GM12878 (cell line): Measurements from ENCODE around the gene TRMT1. TPM values are rescaled to one million over a fixed set of nuclear protein-coding genes. Genes with fewer than 3 reads are reported as not detected.

Source experiments
- BACH1 ChIP-seq: fragments of 450-650 bp; IDR thresholded peaks from 2 replicates; pipeline ENCODE4 v1.6.1; 2017; ENCODE audit warnings: mild to moderate bottlenecking, borderline replicate concordance
- CHD2 ChIP-seq: IDR thresholded peaks from 2 replicates; pipeline ENCODE4 v1.6.1; 2011; ENCODE audit warnings: low read depth, low read length, improper control_type of control experiment, borderline replicate concordance
- CREB1 ChIP-seq: IDR thresholded peaks from 2 replicates; pipeline ENCODE4 v1.6.1; 2012; ENCODE audit warnings: low read depth, mild to moderate bottlenecking, inconsistent platforms
- EED ChIP-seq: sonication (generic); IDR thresholded peaks from 2 replicates; pipeline ENCODE4 v1.6.1; 2016; ENCODE audit warnings: antibody characterized with exemption, low read depth
- FOXK2 ChIP-seq: fragments of 450-650 bp; IDR thresholded peaks from 2 replicates; pipeline ENCODE4 v1.6.1; 2017; ENCODE audit warnings: mild to moderate bottlenecking, moderate library complexity
- KDM1A ChIP-seq: fragments of 200-600 bp; sonication (generic); IDR thresholded peaks from 2 replicates; pipeline ENCODE4 v1.6.1; 2016; ENCODE audit warnings: borderline replicate concordance
- KLF5 ChIP-seq: fragments of 450-650 bp; IDR thresholded peaks from 2 replicates; pipeline ENCODE4 v1.6.1; 2014; ENCODE audit warnings: mild to moderate bottlenecking; ENCODE audit not compliant: partially characterized antibody
- MTA2 ChIP-seq: fragments of 450-650 bp; IDR thresholded peaks from 2 replicates; pipeline ENCODE4 v1.6.1; 2016; ENCODE audit warnings: low read depth, mild to moderate bottlenecking, moderate library complexity
- NFXL1 ChIP-seq: fragments of 450-650 bp; IDR thresholded peaks from 2 replicates; pipeline ENCODE4 v1.6.1; 2017; ENCODE audit warnings: antibody characterized with exemption, mild to moderate bottlenecking, borderline replicate concordance
- PAX5 ChIP-seq: IDR thresholded peaks from 2 replicates; pipeline ENCODE4 v1.6.1; 2011; ENCODE audit warnings: low read depth, low read length, borderline replicate concordance
- RCOR1 ChIP-seq: conservative IDR thresholded peaks from 2 replicates; pipeline ENCODE4 v1.6.1; 2012; ENCODE audit warnings: low read depth, low read length, improper control_type of control experiment
- RFX5 ChIP-seq: IDR thresholded peaks from 2 replicates; pipeline ENCODE4 v1.6.1; 2011; ENCODE audit warnings: low read depth, low read length, improper control_type of control experiment
- RUNX3 ChIP-seq: IDR thresholded peaks from 2 replicates; pipeline ENCODE4 v1.6.1; 2012; ENCODE audit warnings: low read length, inconsistent platforms
- SIN3A ChIP-seq: IDR thresholded peaks from 2 replicates; pipeline ENCODE4 v1.6.1; 2012; ENCODE audit warnings: low read depth, low read length, improper control_type of control experiment
- SMC3 ChIP-seq: IDR thresholded peaks from 2 replicates; pipeline ENCODE4 v1.6.1; 2011; ENCODE audit warnings: low read length, improper control_type of control experiment, borderline replicate concordance
- SUZ12 ChIP-seq: fragments of 200-600 bp; sonication (generic); IDR thresholded peaks from one replicate; pipeline ENCODE4 v1.6.1; 2018; ENCODE audit warnings: antibody characterized with exemption, mild to moderate bottlenecking; ENCODE audit not compliant: unreplicated experiment
- WRNIP1 ChIP-seq: IDR thresholded peaks from 2 replicates; pipeline ENCODE4 v1.6.1; 2011; ENCODE audit warnings: low read depth, low read length, improper control_type of control experiment, borderline replicate concordance
- ZNF274 ChIP-seq: IDR thresholded peaks from one replicate; pipeline ENCODE4 v1.8.0; 2011; ENCODE audit not compliant: insufficient read length, insufficient read depth
- ZNF622 ChIP-seq: fragments of 450-650 bp; IDR thresholded peaks from 2 replicates; pipeline ENCODE4 v1.6.1; 2017; ENCODE audit warnings: mild to moderate bottlenecking, inconsistent platforms
- polyA plus RNA-seq, 11 experiments: library from polyadenylated mRNA; depleted of rRNA in 4 of 11; unstranded in 6 of 11; stranded (reverse) in 5 of 11; fragments of >200 nt; fragmentation: Nextera tagmentation in 4 of 11; fragmentation: Illumina TruSeq in 1 of 11; extraction: Ambion mirVana in 4 of 11; extraction: Trizol in 1 of 11; gene quantifications; 1 replicate in 1 of 11; 2 replicates in 10 of 11; pipeline versions ENCODE4 v1.2.1 to v1.2.3, GENCODE V29; 2011 to 2016; ENCODE audit warnings: inconsistent platforms in 2 of 11, missing spikeins in 2 of 11, low read depth in 1 of 11
- total RNA-seq, 4 experiments: library from RNA; depleted of rRNA in 3 of 4; stranded (reverse); fragments of >200 nt in 3 of 4; fragmentation: Illumina TruSeq in 1 of 4; extraction: Trizol in 1 of 4; gene quantifications; 2 replicates each; pipeline versions ENCODE4 v1.2.1 to v1.2.3, GENCODE V29; 2013 to 2021
- TF ChIP-seq, protein P1 (sequence below): fragments of 450-650 bp; IDR thresholded peaks from 2 replicates; pipeline ENCODE4 v1.6.1; 2017; ENCODE audit warnings: mild to moderate bottlenecking, low read depth, inconsistent platforms; ENCODE audit not compliant: poor library complexity, severe bottlenecking
- TF ChIP-seq, protein P2 (sequence below): IDR thresholded peaks from 2 replicates; pipeline ENCODE4 v1.6.1; 2012; ENCODE audit warnings: low read length, inconsistent platforms
- TF ChIP-seq, protein P3 (sequence below): fragments of 450-650 bp; IDR thresholded peaks from 2 replicates; pipeline ENCODE4 v1.6.1; 2016; ENCODE audit warnings: mild to moderate bottlenecking
- TF ChIP-seq, protein P4 (sequence below): IDR thresholded peaks from 2 replicates; pipeline ENCODE4 v1.6.1; 2012; ENCODE audit warnings: mild to moderate bottlenecking, low read depth, low read length

TRMT1 gene
- total and polyA plus RNA-seq, 10 of the 15 experiments (the other 5 are each of a cell fraction or from before 2014, with no cell fraction given), result 3.4 to 68.8 (median 34.8) TPM

DNA sequence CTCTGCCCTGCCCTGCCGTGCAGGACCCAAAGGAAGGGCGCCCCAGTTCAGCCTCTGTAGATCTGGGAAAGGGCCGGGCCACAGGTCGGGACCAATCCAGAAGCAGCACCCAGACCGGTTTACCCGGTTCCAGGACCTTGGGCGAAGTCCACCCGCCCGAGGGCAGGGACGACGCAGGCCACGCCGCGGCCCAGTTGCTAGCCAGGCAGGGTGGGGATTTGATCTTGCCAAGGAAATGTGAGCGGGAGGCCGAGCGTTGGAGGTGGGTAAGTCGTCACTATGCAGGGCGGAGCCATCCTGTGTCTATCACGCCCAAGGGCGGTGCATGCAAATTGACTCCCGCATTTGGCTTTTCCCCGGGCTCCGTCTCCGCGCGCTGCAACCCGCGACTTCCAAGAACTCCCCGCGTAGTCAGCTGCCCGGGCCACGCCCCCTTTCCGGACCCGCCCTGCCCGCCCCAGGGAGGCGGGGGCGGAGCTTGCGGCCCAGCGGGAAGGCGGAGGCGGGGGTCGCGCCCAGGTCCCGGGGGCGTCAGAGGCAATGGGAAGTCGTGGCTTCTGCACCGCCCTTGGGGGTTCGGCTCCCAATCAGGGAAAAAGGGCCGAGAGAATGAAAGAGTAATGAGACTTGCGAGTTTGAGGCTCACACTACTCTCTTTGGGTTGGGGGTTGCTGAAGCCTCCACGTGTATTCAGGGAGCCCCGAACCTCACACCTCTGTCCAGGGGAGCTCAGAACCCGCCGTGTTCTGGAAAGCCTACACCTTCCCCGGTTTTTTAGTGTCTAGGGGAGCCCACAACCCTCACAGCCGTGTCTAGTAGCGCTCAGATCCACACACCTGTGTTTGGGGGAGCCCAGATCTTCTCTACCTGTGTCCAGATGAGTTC lies 46.4 kb upstream of the TRMT1 start (continued):
- TF ChIP-seq SUZ12 (no peak), RCOR1 (0 out of 2 replicates have a peak, but pooled peaks have one; percentile 38), BACH1 (no peak), KDM1A (no peak), EED (peak; percentile 56; the same call in 1 of the 2 replicates), NFXL1 (no peak), RFX5 (no peak), RUNX3 (no peak), PAX5 (no peak), ZNF622 (no peak), WRNIP1 (no peak), MTA2 (no peak), CHD2 (0 out of 2 replicates have a peak, but pooled peaks have one; percentile 34), ZNF274 (no peak), CREB1 (0 out of 2 replicates have a peak, but pooled peaks have one; percentile 27), FOXK2 (no peak), KLF5 (no peak), SIN3A (no peak), SMC3 (no peak)
- TF ChIP-seq, protein P1, sequence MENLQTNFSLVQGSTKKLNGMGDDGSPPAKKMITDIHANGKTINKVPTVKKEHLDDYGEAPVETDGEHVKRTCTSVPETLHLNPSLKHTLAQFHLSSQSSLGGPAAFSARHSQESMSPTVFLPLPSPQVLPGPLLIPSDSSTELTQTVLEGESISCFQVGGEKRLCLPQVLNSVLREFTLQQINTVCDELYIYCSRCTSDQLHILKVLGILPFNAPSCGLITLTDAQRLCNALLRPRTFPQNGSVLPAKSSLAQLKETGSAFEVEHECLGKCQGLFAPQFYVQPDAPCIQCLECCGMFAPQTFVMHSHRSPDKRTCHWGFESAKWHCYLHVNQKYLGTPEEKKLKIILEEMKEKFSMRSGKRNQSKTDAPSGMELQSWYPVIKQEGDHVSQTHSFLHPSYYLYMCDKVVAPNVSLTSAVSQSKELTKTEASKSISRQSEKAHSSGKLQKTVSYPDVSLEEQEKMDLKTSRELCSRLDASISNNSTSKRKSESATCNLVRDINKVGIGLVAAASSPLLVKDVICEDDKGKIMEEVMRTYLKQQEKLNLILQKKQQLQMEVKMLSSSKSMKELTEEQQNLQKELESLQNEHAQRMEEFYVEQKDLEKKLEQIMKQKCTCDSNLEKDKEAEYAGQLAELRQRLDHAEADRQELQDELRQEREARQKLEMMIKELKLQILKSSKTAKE, result no peak
- TF ChIP-seq, protein P2, sequence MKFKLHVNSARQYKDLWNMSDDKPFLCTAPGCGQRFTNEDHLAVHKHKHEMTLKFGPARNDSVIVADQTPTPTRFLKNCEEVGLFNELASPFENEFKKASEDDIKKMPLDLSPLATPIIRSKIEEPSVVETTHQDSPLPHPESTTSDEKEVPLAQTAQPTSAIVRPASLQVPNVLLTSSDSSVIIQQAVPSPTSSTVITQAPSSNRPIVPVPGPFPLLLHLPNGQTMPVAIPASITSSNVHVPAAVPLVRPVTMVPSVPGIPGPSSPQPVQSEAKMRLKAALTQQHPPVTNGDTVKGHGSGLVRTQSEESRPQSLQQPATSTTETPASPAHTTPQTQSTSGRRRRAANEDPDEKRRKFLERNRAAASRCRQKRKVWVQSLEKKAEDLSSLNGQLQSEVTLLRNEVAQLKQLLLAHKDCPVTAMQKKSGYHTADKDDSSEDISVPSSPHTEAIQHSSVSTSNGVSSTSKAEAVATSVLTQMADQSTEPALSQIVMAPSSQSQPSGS, result no peak
- TF ChIP-seq, protein P3, sequence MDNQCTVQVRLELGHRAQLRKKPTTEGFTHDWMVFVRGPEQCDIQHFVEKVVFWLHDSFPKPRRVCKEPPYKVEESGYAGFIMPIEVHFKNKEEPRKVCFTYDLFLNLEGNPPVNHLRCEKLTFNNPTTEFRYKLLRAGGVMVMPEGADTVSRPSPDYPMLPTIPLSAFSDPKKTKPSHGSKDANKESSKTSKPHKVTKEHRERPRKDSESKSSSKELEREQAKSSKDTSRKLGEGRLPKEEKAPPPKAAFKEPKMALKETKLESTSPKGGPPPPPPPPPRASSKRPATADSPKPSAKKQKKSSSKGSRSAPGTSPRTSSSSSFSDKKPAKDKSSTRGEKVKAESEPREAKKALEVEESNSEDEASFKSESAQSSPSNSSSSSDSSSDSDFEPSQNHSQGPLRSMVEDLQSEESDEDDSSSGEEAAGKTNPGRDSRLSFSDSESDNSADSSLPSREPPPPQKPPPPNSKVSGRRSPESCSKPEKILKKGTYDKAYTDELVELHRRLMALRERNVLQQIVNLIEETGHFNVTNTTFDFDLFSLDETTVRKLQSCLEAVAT, result 0 out of 2 replicates have a peak, but pooled peaks have one; percentile 9
- TF ChIP-seq, protein P4, sequence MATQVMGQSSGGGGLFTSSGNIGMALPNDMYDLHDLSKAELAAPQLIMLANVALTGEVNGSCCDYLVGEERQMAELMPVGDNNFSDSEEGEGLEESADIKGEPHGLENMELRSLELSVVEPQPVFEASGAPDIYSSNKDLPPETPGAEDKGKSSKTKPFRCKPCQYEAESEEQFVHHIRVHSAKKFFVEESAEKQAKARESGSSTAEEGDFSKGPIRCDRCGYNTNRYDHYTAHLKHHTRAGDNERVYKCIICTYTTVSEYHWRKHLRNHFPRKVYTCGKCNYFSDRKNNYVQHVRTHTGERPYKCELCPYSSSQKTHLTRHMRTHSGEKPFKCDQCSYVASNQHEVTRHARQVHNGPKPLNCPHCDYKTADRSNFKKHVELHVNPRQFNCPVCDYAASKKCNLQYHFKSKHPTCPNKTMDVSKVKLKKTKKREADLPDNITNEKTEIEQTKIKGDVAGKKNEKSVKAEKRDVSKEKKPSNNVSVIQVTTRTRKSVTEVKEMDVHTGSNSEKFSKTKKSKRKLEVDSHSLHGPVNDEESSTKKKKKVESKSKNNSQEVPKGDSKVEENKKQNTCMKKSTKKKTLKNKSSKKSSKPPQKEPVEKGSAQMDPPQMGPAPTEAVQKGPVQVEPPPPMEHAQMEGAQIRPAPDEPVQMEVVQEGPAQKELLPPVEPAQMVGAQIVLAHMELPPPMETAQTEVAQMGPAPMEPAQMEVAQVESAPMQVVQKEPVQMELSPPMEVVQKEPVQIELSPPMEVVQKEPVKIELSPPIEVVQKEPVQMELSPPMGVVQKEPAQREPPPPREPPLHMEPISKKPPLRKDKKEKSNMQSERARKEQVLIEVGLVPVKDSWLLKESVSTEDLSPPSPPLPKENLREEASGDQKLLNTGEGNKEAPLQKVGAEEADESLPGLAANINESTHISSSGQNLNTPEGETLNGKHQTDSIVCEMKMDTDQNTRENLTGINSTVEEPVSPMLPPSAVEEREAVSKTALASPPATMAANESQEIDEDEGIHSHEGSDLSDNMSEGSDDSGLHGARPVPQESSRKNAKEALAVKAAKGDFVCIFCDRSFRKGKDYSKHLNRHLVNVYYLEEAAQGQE, result no peak
